Panc1 (cell line): ENCODE results near the gene ENTHD1. TPM values are rescaled to one million over a fixed set of nuclear protein-coding genes. Genes with fewer than 3 reads are reported as not detected.

Experiments
- ATAC-seq: fragments of 200-7000 bp; cut with Tn5 transposase; 2 replicates; pipeline ENCODE4 v1.9.1; 2020; ENCODE audit warnings: mild to moderate bottlenecking, moderate library complexity
- BruUV-seq: library from RNA; stranded (reverse); fragments of 400-500 nt; replicated peaks from 2 replicates; lab custom pipeline; 2021; lab: Mats Ljungman, UMichigan
- CTCF ChIA-PET: fragments of 300-600 bp; sonication (Branson Sonifier 250); formaldehyde crosslinking; loops from one replicate; lab custom pipeline; 2022; ENCODE audit warnings: antibody characterized with exemption; lab: Charles Lee
- POLR2A ChIA-PET: fragments of 300-600 bp; sonication (Branson Sonifier 250); formaldehyde crosslinking; loops from one replicate; lab custom pipeline; 2022; ENCODE audit warnings: antibody characterized with exemption; lab: Charles Lee
- DNase-seq: peaks from one replicate; pipeline ENCODE4 v3.0.0-alpha.2; 2010; ENCODE audit warnings: low read depth, low spot score
- H3K27ac ChIP-seq: 2 replicates; pipeline ENCODE4 v1.5.1; 2011; ENCODE audit warnings: mild to moderate bottlenecking, low read length, inconsistent platforms
- H3K27me3 ChIP-seq: fragments of 200-500 bp; sonication (Bioruptor generic); 2 replicates; pipeline ENCODE4 v1.6.0; 2014; ENCODE audit warnings: low read length, inconsistent platforms; ENCODE audit not compliant: control insufficient read depth, insufficient read depth
- H3K36me3 ChIP-seq: fragments of 200-500 bp; sonication (Bioruptor generic); 2 replicates; pipeline ENCODE4 v1.5.1; 2014; ENCODE audit warnings: inconsistent platforms, mild to moderate bottlenecking, low read length, moderate library complexity; ENCODE audit not compliant: control insufficient read depth, insufficient read depth
- H3K4me1 ChIP-seq: 2 replicates; pipeline ENCODE4 v1.5.1; 2011; ENCODE audit warnings: inconsistent platforms, mild to moderate bottlenecking, low read length, moderate library complexity; ENCODE audit not compliant: control insufficient read depth, insufficient read depth
- H3K4me3 ChIP-seq, 2 experiments: 2 replicates each; pipeline ENCODE4 v1.5.1; 2011 to 2012; ENCODE audit warnings: low read depth in 2 of 2, low read length in 2 of 2, mild to moderate bottlenecking in 2 of 2, inconsistent platforms in 1 of 2, moderate library complexity in 1 of 2
- H3K9me3 ChIP-seq: fragments of 200-500 bp; sonication (Bioruptor generic); 2 replicates; pipeline ENCODE4 v1.5.1; 2014; ENCODE audit warnings: low read depth, mild to moderate bottlenecking, inconsistent platforms, low read length, moderate library complexity; ENCODE audit not compliant: control insufficient read depth, insufficient read depth
- CTCF ChIP-seq: fragments of 450-650 bp; IDR thresholded peaks from 2 replicates; pipeline ENCODE4 v1.5.1; 2017; ENCODE audit warnings: mild to moderate bottlenecking
- POLR2AphosphoS5 ChIP-seq: IDR thresholded peaks from 2 replicates; pipeline ENCODE4 v1.6.1; 2012; ENCODE audit warnings: mild to moderate bottlenecking, low read depth, low read length, moderate library complexity
- SIN3A ChIP-seq: IDR thresholded peaks from 2 replicates; pipeline ENCODE4 v1.6.1; 2012; ENCODE audit warnings: low read depth, mild to moderate bottlenecking, low read length, moderate library complexity, borderline replicate concordance; ENCODE audit not compliant: insufficient read depth
- TCF7L2 ChIP-seq: IDR thresholded peaks from 2 replicates; pipeline ENCODE4 v1.6.1; 2011; ENCODE audit warnings: mild to moderate bottlenecking, low read depth, low read length, inconsistent platforms
- in situ Hi-C: cut with HindIII; loops from 2 replicates; pipeline ENCODE4 v1.10.0; 2016; ENCODE audit warnings: low sequenced_read_pairs, low pct_unique_long_range_greater_than_20kb
- intact Hi-C: fragments of 100-400 bp; cut with micrococcal nuclease; formaldehyde crosslinking; loops from one replicate; pipeline ENCODE4 v1.10.0; 2022; ENCODE audit not compliant: unreplicated experiment
- total RNA-seq: library from RNA; stranded (reverse); gene quantifications from one replicate; pipeline ENCODE4 v1.2.1, GENCODE V29; 2021; ENCODE audit not compliant: unreplicated experiment
- TF ChIP-seq, protein P1 (sequence below), 2 experiments: IDR thresholded peaks; 2 replicates each; pipeline ENCODE4 v1.6.1; 2011 to 2012; ENCODE audit warnings: low read depth in 2 of 2, control low read depth in 1 of 2, low read length in 1 of 2, mild to moderate bottlenecking in 1 of 2, moderate library complexity in 1 of 2; ENCODE audit not compliant: insufficient read depth in 1 of 2

Gene ENTHD1
- total RNA-seq, 1 experiment from 2014 or later: not detected

DNA sequence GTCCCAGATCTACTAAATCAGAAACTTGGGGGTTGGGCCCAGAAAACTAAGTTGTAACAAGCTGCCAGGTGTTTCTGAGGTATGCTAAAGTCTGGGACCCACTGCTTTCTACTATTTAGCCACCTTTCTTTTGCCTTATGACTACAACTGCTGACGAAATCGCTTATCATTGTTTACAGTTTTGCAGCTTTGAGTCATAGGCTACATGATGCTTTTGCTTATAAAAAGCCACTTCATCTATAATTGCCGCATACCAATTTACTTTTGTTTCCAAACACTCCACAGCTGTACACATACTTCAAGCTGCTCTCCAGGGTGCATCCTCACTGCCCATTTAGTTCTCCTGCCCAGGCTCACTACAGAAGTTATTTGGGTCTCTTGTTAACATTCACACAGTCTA lies 144.7 kb downstream of the ENTHD1 start:
- in situ Hi-C loops (no loop called here), intact Hi-C loops (no loop called here)
- ATAC-seq (peak; percentile 66), DNase-seq (peak; percentile 7)
- no peaks in the 10 kb centered on the region for H3K4me1 ChIP-seq
- H3K4me3 ChIP-seq: no peak overlapping the region
- no TSS peak for BruUV-seq
- peaks cover 12% of the 10 kb centered on the region for H3K27me3 ChIP-seq
- TF ChIP-seq, protein P1, sequence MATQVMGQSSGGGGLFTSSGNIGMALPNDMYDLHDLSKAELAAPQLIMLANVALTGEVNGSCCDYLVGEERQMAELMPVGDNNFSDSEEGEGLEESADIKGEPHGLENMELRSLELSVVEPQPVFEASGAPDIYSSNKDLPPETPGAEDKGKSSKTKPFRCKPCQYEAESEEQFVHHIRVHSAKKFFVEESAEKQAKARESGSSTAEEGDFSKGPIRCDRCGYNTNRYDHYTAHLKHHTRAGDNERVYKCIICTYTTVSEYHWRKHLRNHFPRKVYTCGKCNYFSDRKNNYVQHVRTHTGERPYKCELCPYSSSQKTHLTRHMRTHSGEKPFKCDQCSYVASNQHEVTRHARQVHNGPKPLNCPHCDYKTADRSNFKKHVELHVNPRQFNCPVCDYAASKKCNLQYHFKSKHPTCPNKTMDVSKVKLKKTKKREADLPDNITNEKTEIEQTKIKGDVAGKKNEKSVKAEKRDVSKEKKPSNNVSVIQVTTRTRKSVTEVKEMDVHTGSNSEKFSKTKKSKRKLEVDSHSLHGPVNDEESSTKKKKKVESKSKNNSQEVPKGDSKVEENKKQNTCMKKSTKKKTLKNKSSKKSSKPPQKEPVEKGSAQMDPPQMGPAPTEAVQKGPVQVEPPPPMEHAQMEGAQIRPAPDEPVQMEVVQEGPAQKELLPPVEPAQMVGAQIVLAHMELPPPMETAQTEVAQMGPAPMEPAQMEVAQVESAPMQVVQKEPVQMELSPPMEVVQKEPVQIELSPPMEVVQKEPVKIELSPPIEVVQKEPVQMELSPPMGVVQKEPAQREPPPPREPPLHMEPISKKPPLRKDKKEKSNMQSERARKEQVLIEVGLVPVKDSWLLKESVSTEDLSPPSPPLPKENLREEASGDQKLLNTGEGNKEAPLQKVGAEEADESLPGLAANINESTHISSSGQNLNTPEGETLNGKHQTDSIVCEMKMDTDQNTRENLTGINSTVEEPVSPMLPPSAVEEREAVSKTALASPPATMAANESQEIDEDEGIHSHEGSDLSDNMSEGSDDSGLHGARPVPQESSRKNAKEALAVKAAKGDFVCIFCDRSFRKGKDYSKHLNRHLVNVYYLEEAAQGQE (IDR thresholded peaks at IDR 0.05; ENCODE audit: insufficient read depth in 1 of 2, low read depth in 2 of 2, low read length in 1 of 2): no peak
- TF ChIP-seq TCF7L2 (0 out of 2 replicates have a peak, but pooled peaks have one; percentile 18), CTCF (no peak), POLR2AphosphoS5 (no peak), SIN3A (no peak)
- H3K27ac ChIP-seq: no peak overlapping the region
- no peaks in the 10 kb centered on the region for H3K9me3 ChIP-seq
- ChIA-PET POLR2A (no interaction called here), CTCF (interaction anchor here (0.5 to 0.6 kb wide), 2 partner anchors 123 to 189 kb away, joined by 6 to 7 read pairs; no protein-coding TSS in a partner anchor)
- H3K36me3 ChIP-seq: no peaks in the 10 kb centered on the region

DNA sequence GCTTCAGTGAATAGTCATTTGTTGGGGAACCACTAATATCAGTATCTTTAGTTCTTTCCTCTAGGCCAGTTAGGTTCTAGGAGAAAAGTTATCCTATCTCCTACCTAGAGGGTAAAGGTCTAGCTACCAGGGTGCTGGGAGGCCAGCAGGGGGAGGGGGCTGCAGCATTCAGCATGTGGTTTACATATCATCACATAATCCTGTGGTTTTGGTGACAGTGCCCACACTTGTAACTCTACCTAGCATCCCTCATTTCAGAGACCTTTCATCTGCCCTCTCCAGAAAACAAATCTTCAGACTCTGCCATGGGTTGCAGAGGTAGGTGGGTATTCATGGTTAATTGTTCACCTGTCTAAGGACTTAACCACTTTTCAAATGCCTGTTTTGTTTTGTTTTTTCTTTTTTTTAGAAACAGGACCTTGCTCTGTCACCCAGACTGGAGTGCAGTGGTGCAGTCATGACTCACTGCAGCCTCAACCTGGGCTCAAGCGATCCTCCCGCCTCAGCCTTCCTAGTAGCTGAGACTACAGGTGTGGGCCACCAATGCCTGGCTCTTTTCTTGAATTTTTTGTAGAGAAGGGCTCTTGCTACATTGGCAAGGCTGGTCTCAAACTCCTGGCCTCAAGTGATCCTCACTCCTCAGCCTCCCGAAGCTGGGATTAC lies 146.8 kb downstream of the ENTHD1 start:
- Histone ChIP-seq H3K4me1 (no peaks in the 10 kb centered on the region), H3K36me3 (no peaks in the 10 kb centered on the region), H3K27me3 (peaks cover 12% of the 10 kb centered on the region), H3K4me3 (no peak overlapping the region), H3K9me3 (no peaks in the 10 kb centered on the region), H3K27ac (no peak overlapping the region)
- intact Hi-C loops (no loop called here), in situ Hi-C loops (no loop called here)
- CTCF ChIA-PET: no interaction called here
- POLR2A ChIA-PET: no interaction called here
- ATAC-seq (no peak), DNase-seq (no peak)
- TF ChIP-seq, protein P1 (IDR thresholded peaks at IDR 0.05; ENCODE audit: insufficient read depth in 1 of 2, low read depth in 2 of 2, low read length in 1 of 2): no peak
- TF ChIP-seq SIN3A (no peak), TCF7L2 (no peak), POLR2AphosphoS5 (no peak), CTCF (no peak)
- no TSS peak for BruUV-seq
